ENCODE measurements around the gene DIP2B.
"Not testable (repeated sequence)": the region's sequence is repeated elsewhere in the genome, so short reads cannot be mapped to it uniquely, and the experiment has no call there.

DIP2B gene

GRCh38 chr12:50555471-50555885 is 50.7 kb downstream of the DIP2B start:
- no peak for DNase-seq

GRCh38 chr12:50556273-50556672 is 51.5 kb downstream of the DIP2B start:
- DNase-seq, result no peak

- not testable (repeated sequence) for DNase-seq
Measured at GRCh38 chr12:50556796-50557195, 52.0 kb downstream of the DIP2B start.

- DNase-seq, result no peak
Measured at GRCh38 chr12:50557421-50557820, 52.6 kb downstream of the DIP2B start.

GRCh38 chr12:50558970-50559369 is 54.2 kb downstream of the DIP2B start:
- DNase-seq, result no peak

- DNase-seq, result no peak
Measured at GRCh38 chr12:50562520-50563433, 58.0 kb downstream of the DIP2B start.

- DNase-seq, result no peak
Measured at GRCh38 chr12:50563434-50563787, 58.6 kb downstream of the DIP2B start.

GRCh38 chr12:50564237-50564947 is 59.6 kb downstream of the DIP2B start:
- DNase-seq, result no peak

- no peak for DNase-seq
Measured at GRCh38 chr12:50564948-50565297, 60.1 kb downstream of the DIP2B start.

- no peak for DNase-seq
Measured at GRCh38 chr12:50566066-50566465, 61.3 kb downstream of the DIP2B start.

- DNase-seq, result no peak
Measured at GRCh38 chr12:50567926-50568325, 63.1 kb downstream of the DIP2B start.

GRCh38 chr12:50568338-50569091 is 63.7 kb downstream of the DIP2B start:
- no peak for DNase-seq

- no peak for DNase-seq
Measured at GRCh38 chr12:50569321-50569720, 64.5 kb downstream of the DIP2B start.

- no peak for DNase-seq
Measured at GRCh38 chr12:50569876-50570275, 65.1 kb downstream of the DIP2B start.

- DNase-seq, result no peak
Measured at GRCh38 chr12:50571786-50572185, 67.0 kb downstream of the DIP2B start.

GRCh38 chr12:50572287-50572686 is 67.5 kb downstream of the DIP2B start:
- DNase-seq, result no peak

- DNase-seq, result no peak
Measured at GRCh38 chr12:50572760-50573159, 68.0 kb downstream of the DIP2B start.

GRCh38 chr12:50573271-50573670 is 68.5 kb downstream of the DIP2B start:
- DNase-seq, result no peak

GRCh38 chr12:50574601-50575348 is 70.0 kb downstream of the DIP2B start:
- DNase-seq, result no peak

GRCh38 chr12:50579757-50580267 is 75.0 kb downstream of the DIP2B start:
- DNase-seq, result no peak

- no peak for DNase-seq
Measured at GRCh38 chr12:50580436-50580835, 75.7 kb downstream of the DIP2B start.

Data from NCI-H1436 treated with DMSO at 0.1 percent for 48 hours (cell line).